Measurements from ENCODE around the gene DCAKD. TPM values are rescaled to one million over a fixed set of nuclear protein-coding genes. Genes with fewer than 3 reads are reported as not detected.

DCAKD gene
- total and polyA plus RNA-seq, 2 donors (not counting 3 experiments of a cell fraction or from before 2014, with no cell fraction given) = 30.8 to 36.5 TPM

DNA sequence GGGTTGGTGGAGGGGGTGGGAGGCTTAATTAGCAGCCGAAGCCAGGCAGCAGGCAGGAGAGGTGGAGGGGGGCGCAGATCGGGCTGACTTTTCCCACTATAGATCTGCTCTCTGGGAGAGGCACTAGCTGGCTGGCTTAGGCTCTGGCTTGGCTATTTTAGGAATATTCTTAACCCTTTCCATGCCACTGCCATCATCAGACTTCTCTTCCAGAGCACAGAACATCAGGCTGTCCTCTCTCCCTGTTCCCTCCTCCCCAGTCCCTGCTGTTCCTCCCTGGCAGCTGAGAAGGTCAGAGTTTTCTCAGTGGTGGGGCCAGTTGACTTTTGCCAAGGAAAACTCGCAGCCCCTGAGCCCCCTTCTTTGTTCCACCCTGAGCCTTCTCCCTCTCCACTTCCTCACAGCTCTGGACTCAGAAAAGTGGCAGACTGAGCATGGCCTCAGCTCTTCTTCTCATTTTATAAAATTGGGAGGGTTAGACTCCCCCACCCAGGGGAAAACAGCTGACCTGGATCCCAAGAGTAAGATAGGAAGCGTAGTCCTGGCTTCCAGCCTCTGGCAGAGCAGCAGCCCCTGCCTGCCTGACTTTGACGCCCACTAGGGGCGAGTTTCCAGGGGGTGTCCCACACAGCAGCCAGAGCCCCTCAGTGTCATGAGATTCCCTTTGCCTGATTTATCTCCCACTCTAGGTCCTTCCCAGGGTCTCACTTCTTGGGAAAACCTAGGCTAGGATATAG lies 73.5 kb downstream of the DCAKD start:
- intact Hi-C loops (cut with micrococcal nuclease) (no loop called here), dilution Hi-C loops (cut with MboI; ENCODE audit: extremely low pct_ligation_motif_present, low sequenced_read_pairs) (no loop called here)
- no TSS peak for BruUV-seq (replicated peaks)
- no peaks in the 10 kb centered on the region for H3K9me3 ChIP-seq (replicated peaks; ENCODE audit: control insufficient read depth, insufficient read depth, low read length)
- H3K27ac ChIP-seq (ENCODE audit: insufficient read depth, low read depth, low read length) = no peak overlapping the region
- TF ChIP-seq FOS (IDR thresholded peaks at IDR 0.05; ENCODE audit: borderline replicate concordance, insufficient read depth, low read length) = no peak
- no peak for TF ChIP-seq EZH2 (IDR thresholded peaks at IDR 0.05; ENCODE audit: borderline replicate concordance, low read depth, low read length, severe bottlenecking)
- TF ChIP-seq GATA2 (IDR thresholded peaks at IDR 0.05; ENCODE audit: insufficient read depth, insufficient read length, low read depth, low read length) = no peak
- TF ChIP-seq POLR2A (IDR thresholded peaks at IDR 0.05; ENCODE audit: low read depth, low read length) = no peak
- TF ChIP-seq, protein P1, sequence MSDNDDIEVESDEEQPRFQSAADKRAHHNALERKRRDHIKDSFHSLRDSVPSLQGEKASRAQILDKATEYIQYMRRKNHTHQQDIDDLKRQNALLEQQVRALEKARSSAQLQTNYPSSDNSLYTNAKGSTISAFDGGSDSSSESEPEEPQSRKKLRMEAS (IDR thresholded peaks at IDR 0.05; ENCODE audit: insufficient read depth, insufficient read length) = no peak
- no peak for TF ChIP-seq MYC (IDR thresholded peaks at IDR 0.05; ENCODE audit: low read depth, low read length)
- TF ChIP-seq JUN (IDR thresholded peaks at IDR 0.05; ENCODE audit: borderline replicate concordance, insufficient read depth, insufficient read length, low read depth) = no peak
- TF ChIP-seq, protein P2, sequence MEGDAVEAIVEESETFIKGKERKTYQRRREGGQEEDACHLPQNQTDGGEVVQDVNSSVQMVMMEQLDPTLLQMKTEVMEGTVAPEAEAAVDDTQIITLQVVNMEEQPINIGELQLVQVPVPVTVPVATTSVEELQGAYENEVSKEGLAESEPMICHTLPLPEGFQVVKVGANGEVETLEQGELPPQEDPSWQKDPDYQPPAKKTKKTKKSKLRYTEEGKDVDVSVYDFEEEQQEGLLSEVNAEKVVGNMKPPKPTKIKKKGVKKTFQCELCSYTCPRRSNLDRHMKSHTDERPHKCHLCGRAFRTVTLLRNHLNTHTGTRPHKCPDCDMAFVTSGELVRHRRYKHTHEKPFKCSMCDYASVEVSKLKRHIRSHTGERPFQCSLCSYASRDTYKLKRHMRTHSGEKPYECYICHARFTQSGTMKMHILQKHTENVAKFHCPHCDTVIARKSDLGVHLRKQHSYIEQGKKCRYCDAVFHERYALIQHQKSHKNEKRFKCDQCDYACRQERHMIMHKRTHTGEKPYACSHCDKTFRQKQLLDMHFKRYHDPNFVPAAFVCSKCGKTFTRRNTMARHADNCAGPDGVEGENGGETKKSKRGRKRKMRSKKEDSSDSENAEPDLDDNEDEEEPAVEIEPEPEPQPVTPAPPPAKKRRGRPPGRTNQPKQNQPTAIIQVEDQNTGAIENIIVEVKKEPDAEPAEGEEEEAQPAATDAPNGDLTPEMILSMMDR (IDR thresholded peaks at IDR 0.05; ENCODE audit: extremely low read depth in 1 of 2, insufficient read depth in 1 of 2, low read depth in 1 of 2, low read length in 2 of 2) = no peak
- no peak for TF ChIP-seq POLR2AphosphoS5 (IDR thresholded peaks at IDR 0.05; ENCODE audit: insufficient read depth, low read depth, low read length)
- no peak overlapping the region for H3K9ac ChIP-seq (replicated peaks; ENCODE audit: extremely low read depth, insufficient read depth, low read length)
- peaks cover 15% of the 10 kb centered on the region for H3K4me1 ChIP-seq (ENCODE audit: control insufficient read depth, extremely low read depth, insufficient read depth, low read length)
- H3K9me1 ChIP-seq (replicated peaks; ENCODE audit: control insufficient read depth, extremely low read depth, insufficient read depth, low read length) = no peaks in the 10 kb centered on the region
- ChIA-PET POLR2A (no interaction called here), CTCF (interaction anchor here (0.7 to 1.5 kb wide), 3 partner anchors 13 to 58 kb away, joined by 3 to 4 read pairs (median 4); no protein-coding TSS in a partner anchor)
- FAIRE-seq (no peak), DNase-seq (ENCODE audit: low read depth, low spot score) (no peak)
- no peaks in the 10 kb centered on the region for H4K20me1 ChIP-seq (replicated peaks; ENCODE audit: control insufficient read depth, extremely low read depth, insufficient read depth, low read length)
- H3K4me2 ChIP-seq (ENCODE audit: insufficient read depth, low read length) = no peak overlapping the region
- no peak overlapping the region for H2AFZ ChIP-seq (ENCODE audit: low read depth, low read length)
- H3K27me3 ChIP-seq (ENCODE audit: control insufficient read depth in 2 of 2, insufficient read depth in 2 of 2, low read length in 2 of 2) = peaks cover 0 to 14% of the 10 kb centered on the region in 2 experiments
- H3K4me3 ChIP-seq (replicated peaks in 1 of 3; ENCODE audit: insufficient read depth in 1 of 3, low read depth in 1 of 3, low read length in 3 of 3) = no peak overlapping the region
- H3K36me3 ChIP-seq (ENCODE audit: control insufficient read depth in 2 of 2, extremely low read depth in 1 of 2, insufficient read depth in 2 of 2, low read length in 2 of 2) = no peaks in the 10 kb centered on the region
- no peaks in the 10 kb centered on the region for H3K79me2 ChIP-seq (ENCODE audit: control insufficient read depth, insufficient read depth, low read length)
